SU-DHL-6 (cell line): ENCODE data around the gene GSK3B.

Source experiments
- CTCF ChIP-seq: fragments of 200-600 bp; sonication (generic); IDR thresholded peaks from one replicate; pipeline ENCODE4 v1.5.1; 2017; ENCODE audit warnings: antibody characterized with exemption, mild to moderate bottlenecking, low read length, moderate library complexity; ENCODE audit not compliant: insufficient read depth, poor library complexity, severe bottlenecking
- EZH2phosphoT487 ChIP-seq: fragments of 200-600 bp; sonication (generic), shearing (Covaris generic); conservative IDR thresholded peaks from 2 replicates; pipeline ENCODE4 v1.6.1; 2018; ENCODE audit warnings: mild to moderate bottlenecking, antibody characterized with exemption, low read length, moderate library complexity, mixed read lengths

- TF ChIP-seq CTCF (no peak), EZH2phosphoT487 (no peak)
Observed at GRCh38 chr3:120129718-120130513, 35.7 kb upstream of the GSK3B start.
